Measurements from ENCODE around the gene FSTL1. TPM values are rescaled to one million over a fixed set of nuclear protein-coding genes. Genes with fewer than 3 reads are reported as not detected.
A peak's percentile ranks its signal among the peaks of the same experiment; 100 is the strongest.

Gene FSTL1
- total and polyA plus RNA-seq, 2 of the 8 experiments (the other 6 are each of a cell fraction or from before 2014, with no cell fraction given), result 158 to 516 TPM

GRCh38 chr3:120432150-120432860 is 18.5 kb downstream of the FSTL1 start:
- Histone ChIP-seq H3K23ac (ENCODE audit: insufficient read length) (no peak overlapping the region), H2BK5ac (ENCODE audit: low read depth, low read length) (peak overlapping the region; percentile 60; the same call in 1 of the 2 replicates), H3K23me2 (ENCODE audit: low read depth, low read length) (no peaks in the 10 kb centered on the region), H3K4me2 (ENCODE audit: insufficient read depth in 1 of 2, low read depth in 2 of 2, low read length in 2 of 2) (peak overlapping the region; percentile 15 to 32; a peak in 3 of 4 replicates), H4K8ac (ENCODE audit: extremely low read depth, insufficient read depth, low read length) (no peak overlapping the region; the same call in 1 of the 2 replicates), H3K27me3 (replicated peaks in 1 of 4; ENCODE audit: control insufficient read depth in 3 of 4, extremely low read depth in 1 of 4, insufficient read depth in 3 of 4, low read length in 3 of 4) (no peaks in the 10 kb centered on the region), H4K20me1 (replicated peaks in 1 of 2; ENCODE audit: control insufficient read depth in 1 of 2, insufficient read depth in 2 of 2, low read length in 2 of 2) (peaks cover 3 to 7% of the 10 kb centered on the region in 2 experiments), H4K91ac (replicated peaks; ENCODE audit: insufficient read length, low read length) (no peak overlapping the region), H2BK20ac (ENCODE audit: low read length) (no peak overlapping the region), H3K18ac (ENCODE audit: extremely low read depth, low read length) (no peak overlapping the region; the same call in 1 of the 2 replicates), H2BK15ac (ENCODE audit: low read length) (no peak overlapping the region), H3K9me3 (ENCODE audit: insufficient read depth in 2 of 2, low read depth in 1 of 2, low read length in 1 of 2) (no peaks in the 10 kb centered on the region), H3K56ac (replicated peaks; ENCODE audit: insufficient read length, low read depth, low read length) (no peak overlapping the region), H2AK5ac (ENCODE audit: low read depth, low read length) (peak overlapping the region; percentile 93; the same call in 1 of the 2 replicates), H3K9ac (replicated peaks in 1 of 4; ENCODE audit: extremely low read depth in 1 of 4, low read depth in 3 of 4, low read length in 3 of 4) (0 out of 7 replicates have a peak overlapping the region, but pooled peaks of 1 of the 4 experiments have one; percentile 6), H3K4ac (replicated peaks; ENCODE audit: insufficient read length, low read depth, low read length) (no peak overlapping the region), H3K36me3 (ENCODE audit: control insufficient read depth in 2 of 4, insufficient read depth in 4 of 4, low read length in 3 of 4) (peaks cover 2 to 26% (median 11%) of the 10 kb centered on the region in 4 experiments; a peak in 7 of 8 replicates), H3K79me1 (ENCODE audit: low read depth, low read length) (no peaks in the 10 kb centered on the region; the same call in none of the 2 replicates), H3K14ac (ENCODE audit: insufficient read length) (no peak overlapping the region), H2BK120ac (replicated peaks; ENCODE audit: low read depth, low read length) (no peak overlapping the region), H2BK12ac (ENCODE audit: low read depth, low read length) (peak overlapping the region; percentile 93; the same call in 1 of the 2 replicates), H3K4me3 (ENCODE audit: extremely low read depth in 1 of 4, insufficient read depth in 2 of 4, low read depth in 3 of 4, low read length in 4 of 4) (peak overlapping the region in 1 of 4 experiments; percentile 15; a peak in 1 of 8 replicates), H3K27ac (ENCODE audit: low read depth, low read length) (peak overlapping the region; percentile 71), H3K79me2 (ENCODE audit: control insufficient read depth in 1 of 2, insufficient read depth in 2 of 2, low read length in 2 of 2) (peaks cover 0 to 84% of the 10 kb centered on the region in 2 experiments; a peak in 2 of 4 replicates), H2AFZ (ENCODE audit: low read length) (no peak overlapping the region), H3K4me1 (replicated peaks in 1 of 4; ENCODE audit: control insufficient read depth in 3 of 4, insufficient read depth in 4 of 4, low read length in 3 of 4) (peaks cover 3 to 25% (median 18%) of the 10 kb centered on the region in 4 experiments), H4K5ac (ENCODE audit: insufficient read length, low read depth, low read length) (peak overlapping the region; percentile 8)
- DNase-seq (ENCODE audit: low read depth in 1 of 2, low spot score in 2 of 2) (peak in 1 of 2 experiments; percentile 60), FAIRE-seq (peak; percentile 62)
- TF ChIP-seq CHD1 (IDR thresholded peaks at IDR 0.05; ENCODE audit: low read depth, low read length), result no peak
- TF ChIP-seq SRF (IDR thresholded peaks at IDR 0.05; ENCODE audit: low read depth, low read length), result no peak
- no peak for TF ChIP-seq ATF3 (IDR thresholded peaks at IDR 0.05; ENCODE audit: insufficient read depth, low read depth, low read length)
- TF ChIP-seq SP1 (IDR thresholded peaks at IDR 0.05; ENCODE audit: low read depth, low read length), result peak; percentile 71; the same call in 1 of the 2 replicates
- TF ChIP-seq JUND (IDR thresholded peaks at IDR 0.05; ENCODE audit: low read length), result no peak
- no peak for TF ChIP-seq RBBP5 (IDR thresholded peaks at IDR 0.05; ENCODE audit: borderline replicate concordance, low read depth, low read length)
- TF ChIP-seq RNF2 (IDR thresholded peaks at IDR 0.05; ENCODE audit: borderline replicate concordance, low read depth, low read length, missing control alignments, poor library complexity, severe bottlenecking), result no peak
- peak in 1 of 2 experiments; percentile 35; a peak in 1 of 3 replicates for TF ChIP-seq POLR2A (IDR thresholded peaks at IDR 0.05; ENCODE audit: control extremely low read depth in 1 of 2, low read depth in 2 of 2, low read length in 2 of 2)
- TF ChIP-seq ASH2L (IDR thresholded peaks at IDR 0.05; ENCODE audit: low read length), result peak; percentile 65
- TF ChIP-seq CREB1 (IDR thresholded peaks at IDR 0.05), result 0 out of 2 replicates have a peak, but pooled peaks have one; percentile 12
- peak; percentile 98 for TF ChIP-seq TEAD4 (IDR thresholded peaks at IDR 0.05; ENCODE audit: low read depth, low read length)
- POLR2A ChIA-PET (ENCODE audit: partially characterized antibody), result interaction anchor here (0.7 to 21.2 kb wide), 7 partner anchors 5 to 127 kb away, joined by 3 to 299 read pairs (median 3); partner anchors contain the start of genes FSTL1 and LRRC58
- WGBS, 2 experiments (ENCODE audit: extremely low coverage in 1 of 2, insufficient coverage in 1 of 2, insufficient read length in 1 of 2, insufficient replicate concordance in 2 of 2, low coverage in 1 of 2, low lambda C conversion rate in 2 of 2, missing lambda C conversion rate in 1 of 2), result 79% methylated on average over 4 of the region's 4 CpGs; no CpG with 5 or more reads in 1 of the 2 experiments
- CTCF ChIA-PET (ENCODE audit: partially characterized antibody), result interaction anchor here (0.8 to 23.6 kb wide), 9 partner anchors 8 to 127 kb away, joined by 3 to 294 read pairs (median 5); partner anchors contain the start of gene FSTL1
